KOPT-K1 (cell line): Measurements from ENCODE around the gene NME7.

Experiments used
- H3K27ac ChIP-seq: fragments of 200-600 bp; sonication (generic); 2 replicates; pipeline ENCODE4 v1.5.1; 2016; ENCODE audit warnings: antibody characterized with exemption, mild to moderate bottlenecking, low read depth, low read length; ENCODE audit not compliant: poor library complexity, severe bottlenecking
- H3K36me3 ChIP-seq: fragments of 200-600 bp; sonication (generic); 2 replicates; pipeline ENCODE4 v1.5.1; 2017; ENCODE audit warnings: antibody characterized with exemption, mild to moderate bottlenecking, low read length, moderate library complexity; ENCODE audit not compliant: insufficient read depth
- H3K9me3 ChIP-seq: fragments of 200-600 bp; sonication (generic); 2 replicates; pipeline ENCODE4 v1.5.1; 2017; ENCODE audit warnings: antibody characterized with exemption, low read length, mild to moderate bottlenecking; ENCODE audit not compliant: insufficient read depth, poor library complexity, severe bottlenecking

NME7 gene

GRCh38 chr1:169245706-169246105, 121.9 kb downstream of the NME7 start:
- H3K9me3 ChIP-seq = no peaks in the 10 kb centered on the region
- no peak overlapping the region for H3K27ac ChIP-seq
- no peaks in the 10 kb centered on the region for H3K36me3 ChIP-seq

GRCh38 chr1:169240449-169241232, 127.0 kb downstream of the NME7 start:
- no peaks in the 10 kb centered on the region for H3K9me3 ChIP-seq
- H3K36me3 ChIP-seq = no peaks in the 10 kb centered on the region
- H3K27ac ChIP-seq = no peak overlapping the region

GRCh38 chr1:169236880-169237279, 130.7 kb downstream of the NME7 start:
- Histone ChIP-seq H3K36me3 (no peaks in the 10 kb centered on the region), H3K9me3 (no peaks in the 10 kb centered on the region), H3K27ac (no peak overlapping the region)

- Histone ChIP-seq H3K9me3 (no peaks in the 10 kb centered on the region), H3K27ac (no peak overlapping the region), H3K36me3 (no peaks in the 10 kb centered on the region)
Observed at GRCh38 chr1:169236143-169236542, 131.5 kb downstream of the NME7 start.

- no peaks in the 10 kb centered on the region for H3K9me3 ChIP-seq
- no peaks in the 10 kb centered on the region for H3K36me3 ChIP-seq
- H3K27ac ChIP-seq = no peak overlapping the region
Observed at GRCh38 chr1:169235568-169235967, 132.0 kb downstream of the NME7 start.

GRCh38 chr1:169234780-169235179, 132.8 kb downstream of the NME7 start:
- Histone ChIP-seq H3K27ac (no peak overlapping the region), H3K36me3 (no peaks in the 10 kb centered on the region), H3K9me3 (no peaks in the 10 kb centered on the region)

- Histone ChIP-seq H3K27ac (no peak overlapping the region), H3K36me3 (no peaks in the 10 kb centered on the region), H3K9me3 (peaks cover 9% of the 10 kb centered on the region)
Observed at GRCh38 chr1:169217636-169218035, 150.0 kb downstream of the NME7 start.

- H3K27ac ChIP-seq = no peak overlapping the region
- H3K9me3 ChIP-seq = peaks cover 9% of the 10 kb centered on the region
- no peaks in the 10 kb centered on the region for H3K36me3 ChIP-seq
Observed at GRCh38 chr1:169214598-169214997, 153.0 kb downstream of the NME7 start.

- H3K27ac ChIP-seq = no peak overlapping the region
- no peaks in the 10 kb centered on the region for H3K36me3 ChIP-seq
- H3K9me3 ChIP-seq = peaks cover 9% of the 10 kb centered on the region
Observed at GRCh38 chr1:169212088-169212487, 155.5 kb downstream of the NME7 start.

GRCh38 chr1:169207797-169208520, 159.6 kb downstream of the NME7 start:
- H3K27ac ChIP-seq = no peak overlapping the region
- no peaks in the 10 kb centered on the region for H3K36me3 ChIP-seq
- H3K9me3 ChIP-seq = no peaks in the 10 kb centered on the region

- Histone ChIP-seq H3K9me3 (no peaks in the 10 kb centered on the region), H3K36me3 (no peaks in the 10 kb centered on the region), H3K27ac (no peak overlapping the region)
Observed at GRCh38 chr1:169204157-169204556, 163.4 kb downstream of the NME7 start.

- H3K36me3 ChIP-seq = no peaks in the 10 kb centered on the region
- H3K9me3 ChIP-seq = no peaks in the 10 kb centered on the region
- no peak overlapping the region for H3K27ac ChIP-seq
Observed at GRCh38 chr1:169202791-169203665, 164.6 kb downstream of the NME7 start.

GRCh38 chr1:169201084-169201619, 166.4 kb downstream of the NME7 start:
- peaks cover 6% of the 10 kb centered on the region for H3K9me3 ChIP-seq
- no peaks in the 10 kb centered on the region for H3K36me3 ChIP-seq

GRCh38 chr1:169200319-169200718, 167.3 kb downstream of the NME7 start:
- no peak overlapping the region for H3K27ac ChIP-seq
- peaks cover 6% of the 10 kb centered on the region for H3K9me3 ChIP-seq
- H3K36me3 ChIP-seq = no peaks in the 10 kb centered on the region

More at GRCh38 chr1:169201084-169201619, 166.4 kb downstream of the NME7 start:
- no peak overlapping the region for H3K27ac ChIP-seq

- Histone ChIP-seq H3K9me3 (peaks cover 6% of the 10 kb centered on the region), H3K36me3 (no peaks in the 10 kb centered on the region), H3K27ac (no peak overlapping the region)
Observed at GRCh38 chr1:169196581-169196980, 171.0 kb downstream of the NME7 start.
